HUES6 (cell line): ENCODE measurements around the gene WNT11.
A peak's percentile ranks its signal among the peaks of the same experiment; 100 is the strongest.

Experiments
- H3K27ac ChIP-seq: 2 replicates; pipeline ENCODE4 v1.7.0; 2013; ENCODE audit warnings: low read depth, mild to moderate bottlenecking, low read length, inconsistent platforms
- H3K27me3 ChIP-seq: 2 replicates; pipeline ENCODE4 v1.6.1; 2013; ENCODE audit warnings: low read length; ENCODE audit not compliant: control insufficient read depth, insufficient read depth
- H3K36me3 ChIP-seq: 2 replicates; pipeline ENCODE4 v1.6.1; 2013; ENCODE audit warnings: low read length; ENCODE audit not compliant: control insufficient read depth, insufficient read depth
- H3K4me1 ChIP-seq: 2 replicates; pipeline ENCODE4 v1.6.1; 2013; ENCODE audit warnings: low read length; ENCODE audit not compliant: control insufficient read depth, insufficient read depth
- H3K4me3 ChIP-seq: 2 replicates; pipeline ENCODE4 v1.5.1; 2013; ENCODE audit warnings: low read depth, low read length
- H3K9ac ChIP-seq: one replicate; pipeline ENCODE4 v1.6.1; 2013; ENCODE audit warnings: mild to moderate bottlenecking, low read length
- H3K9me3 ChIP-seq: 2 replicates; pipeline ENCODE4 v1.6.1; 2013; ENCODE audit warnings: low read depth, low read length; ENCODE audit not compliant: control insufficient read depth, insufficient read depth

The WNT11 gene

DNA sequence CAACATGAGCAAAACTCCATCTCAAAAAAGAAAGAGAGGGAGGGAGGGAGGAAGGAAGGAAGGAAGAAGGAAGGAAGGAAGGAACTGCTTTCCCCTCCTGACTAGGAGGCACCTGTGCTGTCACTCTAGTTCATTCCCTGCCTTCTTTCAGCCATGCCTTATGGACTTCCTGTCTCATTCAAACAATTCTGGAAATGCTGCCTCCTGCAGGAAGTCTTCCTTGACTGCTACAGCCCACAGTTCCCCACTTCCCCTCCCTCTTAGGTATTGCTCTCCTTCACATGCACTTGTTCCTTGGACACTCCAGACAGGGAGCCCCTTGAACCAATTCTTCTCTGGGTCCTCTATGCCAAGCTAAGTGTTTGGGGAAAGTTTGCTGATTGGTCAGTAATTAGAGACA, 31.6 kb upstream of the WNT11 start:
- Histone ChIP-seq H3K36me3 (no peaks in the 10 kb centered on the region), H3K9me3 (no peaks in the 10 kb centered on the region), H3K27me3 (peaks cover 14% of the 10 kb centered on the region; the same call in 1 of the 2 replicates), H3K27ac (no peak overlapping the region), H3K9ac (no peak overlapping the region), H3K4me3 (no peak overlapping the region), H3K4me1 (peaks cover 13% of the 10 kb centered on the region)

DNA sequence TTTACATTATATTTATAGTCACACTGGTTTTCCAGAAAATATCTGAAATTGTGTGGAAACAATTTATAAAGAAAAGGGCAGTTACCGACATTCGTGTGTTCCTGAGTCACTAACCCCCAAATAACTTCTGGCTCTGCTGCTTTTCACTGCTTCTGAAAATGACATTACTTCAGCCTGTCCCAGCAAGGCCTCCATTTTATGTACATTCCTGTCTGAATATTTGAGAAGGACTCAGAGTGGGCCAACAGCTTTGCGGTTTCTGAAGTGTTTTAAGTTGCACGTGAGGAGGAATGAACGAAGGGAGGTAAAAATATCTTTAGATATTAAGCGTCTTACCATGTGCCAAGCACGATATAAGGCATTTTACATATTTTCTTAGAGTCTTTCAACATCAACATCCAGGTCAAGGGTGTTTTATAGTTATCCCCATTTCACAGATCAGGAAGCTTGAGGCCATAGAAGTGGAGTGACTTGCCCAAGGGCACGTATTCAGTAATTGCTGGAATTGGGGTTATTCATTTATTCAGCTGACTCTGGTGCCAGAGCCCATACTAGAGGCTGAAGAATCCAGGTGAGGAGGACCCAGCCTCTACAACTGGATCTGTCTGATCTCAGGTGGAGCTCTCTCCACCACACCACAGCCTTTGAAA, 30.8 kb upstream of the WNT11 start:
- H3K36me3 ChIP-seq = no peaks in the 10 kb centered on the region
- no peak overlapping the region for H3K27ac ChIP-seq
- no peaks in the 10 kb centered on the region for H3K9me3 ChIP-seq
- peaks cover 11% of the 10 kb centered on the region for H3K4me1 ChIP-seq
- H3K4me3 ChIP-seq = peak overlapping the region; percentile 97
- no peak overlapping the region for H3K9ac ChIP-seq
- peaks cover 6% of the 10 kb centered on the region; the same call in 1 of the 2 replicates for H3K27me3 ChIP-seq

DNA sequence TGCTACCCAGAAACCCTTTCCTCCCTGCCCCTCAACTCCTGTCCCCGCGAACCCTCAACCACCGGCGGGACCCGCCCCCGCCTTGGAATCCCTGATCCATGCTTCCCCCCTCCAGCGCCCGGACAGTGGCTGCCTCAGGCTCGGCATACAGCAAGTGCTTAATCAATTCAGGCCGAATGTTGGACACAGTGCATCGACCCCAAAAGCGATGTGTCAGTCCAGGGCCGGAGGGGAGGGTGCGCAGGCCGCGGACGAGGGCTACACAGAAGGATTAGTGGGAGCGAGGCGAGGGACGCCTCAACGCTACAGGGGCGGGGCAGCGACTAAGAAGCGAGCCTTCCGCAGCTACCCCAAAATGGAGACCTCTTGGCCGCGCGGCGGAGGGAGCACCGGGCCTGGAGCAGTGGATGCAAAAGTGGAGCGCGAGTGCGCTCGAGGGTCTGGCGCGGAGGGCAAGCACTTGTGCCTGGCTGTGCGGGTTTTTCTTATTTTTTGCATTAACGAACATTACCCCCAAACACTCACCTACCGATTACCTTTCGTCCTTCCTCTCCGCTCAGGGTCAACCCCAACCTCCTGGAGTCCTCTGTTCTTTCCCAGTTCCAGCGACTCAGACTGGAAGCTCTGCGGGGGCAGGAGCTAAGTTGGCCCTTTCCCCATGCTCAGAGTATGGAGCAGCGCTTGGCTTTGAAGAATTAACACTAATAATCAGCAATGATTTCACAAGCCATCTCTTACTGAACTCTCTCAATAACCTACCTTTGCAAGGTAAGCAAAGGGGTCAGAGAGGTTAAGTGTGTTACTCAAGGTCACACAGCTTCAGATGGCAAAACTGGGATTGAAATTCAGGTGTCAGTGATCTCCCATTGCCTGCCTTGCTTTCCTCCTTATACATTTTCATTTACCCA, 30.0 kb upstream of the WNT11 start:
- Histone ChIP-seq H3K9ac (peak overlapping the region; percentile 43), H3K27me3 (no peaks in the 10 kb centered on the region; the same call in 1 of the 2 replicates), H3K4me1 (peaks cover 11% of the 10 kb centered on the region), H3K27ac (no peak overlapping the region), H3K4me3 (peak overlapping the region; percentile 97), H3K9me3 (no peaks in the 10 kb centered on the region), H3K36me3 (no peaks in the 10 kb centered on the region)

DNA sequence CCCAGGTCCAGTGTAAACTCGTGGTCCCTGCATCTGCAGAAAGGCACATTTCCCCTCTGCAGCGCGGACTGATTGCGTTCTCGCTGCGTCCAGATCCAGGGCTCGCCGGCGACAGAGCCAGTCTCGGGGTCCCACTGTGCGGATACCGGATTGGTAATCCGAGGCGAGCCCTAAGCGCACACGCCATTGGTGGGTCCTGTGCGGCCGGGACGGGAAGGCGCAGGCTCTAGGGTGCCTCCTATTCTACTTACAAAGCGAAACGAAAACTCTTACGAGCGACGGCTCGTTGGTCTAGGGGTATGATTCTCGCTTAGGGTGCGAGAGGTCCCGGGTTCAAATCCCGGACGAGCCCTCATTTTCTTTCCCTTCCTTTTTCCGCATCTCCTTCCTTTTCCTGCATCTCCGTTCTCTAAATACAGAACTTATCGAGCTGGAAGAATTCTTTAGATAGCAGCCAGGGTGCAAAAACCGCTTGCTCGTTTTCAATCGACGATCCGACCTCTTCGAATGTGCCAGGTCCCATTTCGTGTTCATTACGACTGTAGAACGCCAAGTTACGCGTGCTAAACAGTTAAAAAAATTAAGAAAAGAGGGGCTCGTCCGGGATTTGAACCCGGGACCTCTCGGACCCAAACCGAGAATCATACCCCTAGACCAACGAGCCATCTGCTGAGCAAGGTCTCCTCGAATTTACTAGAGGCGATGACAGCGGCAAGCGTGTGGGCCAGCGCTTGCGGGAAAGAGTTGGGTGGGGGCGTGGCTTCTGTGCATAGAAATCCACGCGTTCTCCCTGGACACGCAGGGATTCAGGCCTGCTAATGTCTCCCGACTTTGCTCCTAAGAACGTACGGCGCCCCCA, 29.2 kb upstream of the WNT11 start:
- Histone ChIP-seq H3K27ac (peak overlapping the region; percentile 28; the same call in 1 of the 2 replicates), H3K4me1 (peaks cover 11% of the 10 kb centered on the region), H3K36me3 (no peaks in the 10 kb centered on the region), H3K27me3 (no peaks in the 10 kb centered on the region; the same call in 1 of the 2 replicates), H3K9ac (peak overlapping the region; percentile 66), H3K9me3 (no peaks in the 10 kb centered on the region), H3K4me3 (peak overlapping the region; percentile 97)

DNA sequence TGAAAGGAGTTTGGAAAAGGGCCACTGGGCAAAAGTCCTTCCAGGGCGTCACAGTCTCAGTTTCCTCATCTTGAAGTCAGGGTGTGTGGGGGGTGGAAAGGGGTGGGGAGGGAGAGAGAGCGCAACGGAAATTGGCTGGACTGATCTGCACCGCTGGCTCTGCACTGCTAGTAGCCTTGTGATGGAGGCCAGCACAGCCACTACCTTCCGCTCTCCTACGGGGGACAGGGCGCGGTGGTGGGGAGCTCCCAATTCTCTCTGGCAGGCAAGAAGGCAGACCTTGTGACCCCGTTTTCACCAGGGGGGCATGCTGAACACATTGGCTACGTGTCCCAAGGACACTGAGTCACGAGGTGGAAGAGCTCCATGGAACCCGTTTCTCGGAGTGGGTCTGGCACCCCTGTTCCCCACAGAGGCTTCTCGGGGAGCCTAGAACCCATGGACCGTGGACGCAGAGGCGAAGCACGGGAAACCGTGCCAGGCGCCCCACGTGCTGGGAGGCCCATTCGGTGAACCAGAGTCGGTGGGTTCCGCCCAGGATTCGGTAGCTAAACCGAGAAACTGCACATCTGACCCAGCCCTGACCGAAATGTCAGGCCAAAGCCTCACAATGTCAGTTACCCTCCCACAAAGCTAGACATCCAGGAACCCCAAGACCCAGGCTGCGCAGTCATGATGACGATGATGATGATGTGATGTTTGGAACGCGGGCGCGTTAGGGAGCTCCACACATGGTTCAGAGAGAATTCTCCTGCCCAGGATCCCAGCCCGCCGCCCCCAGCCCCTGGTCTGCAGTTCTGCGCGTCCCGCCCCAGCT, 28.3 kb upstream of the WNT11 start:
- H3K4me1 ChIP-seq = peaks cover 11% of the 10 kb centered on the region
- H3K27me3 ChIP-seq = no peaks in the 10 kb centered on the region; the same call in 1 of the 2 replicates
- H3K36me3 ChIP-seq = no peaks in the 10 kb centered on the region
- peak overlapping the region; percentile 28; the same call in 1 of the 2 replicates for H3K27ac ChIP-seq
- peak overlapping the region; percentile 97 for H3K4me3 ChIP-seq
- H3K9me3 ChIP-seq = no peaks in the 10 kb centered on the region
- H3K9ac ChIP-seq = peak overlapping the region; percentile 66

DNA sequence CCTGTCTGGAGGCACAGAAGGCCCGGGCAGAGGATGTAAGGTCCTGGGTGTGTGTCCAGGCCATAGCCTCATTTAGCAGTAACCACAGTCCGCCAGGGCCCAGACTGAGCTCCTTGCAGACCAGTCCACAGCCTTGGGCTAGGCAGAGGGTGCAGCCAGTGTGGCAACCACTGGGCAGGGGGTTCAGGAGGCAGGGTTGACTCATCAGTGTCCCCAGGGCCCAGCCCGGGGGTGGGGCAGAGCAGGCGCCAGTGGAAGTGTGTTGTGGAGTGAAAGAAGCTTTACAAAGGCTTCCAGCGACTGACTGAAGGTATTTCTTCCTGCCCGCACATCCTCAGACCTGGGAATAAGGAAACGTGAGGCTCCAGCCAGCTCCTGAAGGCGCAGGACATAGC, 27.7 kb upstream of the WNT11 start:
- H3K9me3 ChIP-seq = no peaks in the 10 kb centered on the region
- H3K27me3 ChIP-seq = no peaks in the 10 kb centered on the region; the same call in 1 of the 2 replicates
- H3K4me1 ChIP-seq = peaks cover 11% of the 10 kb centered on the region
- no peaks in the 10 kb centered on the region for H3K36me3 ChIP-seq
- H3K4me3 ChIP-seq = peak overlapping the region; percentile 97
- no peak overlapping the region for H3K9ac ChIP-seq
- H3K27ac ChIP-seq = no peak overlapping the region

DNA sequence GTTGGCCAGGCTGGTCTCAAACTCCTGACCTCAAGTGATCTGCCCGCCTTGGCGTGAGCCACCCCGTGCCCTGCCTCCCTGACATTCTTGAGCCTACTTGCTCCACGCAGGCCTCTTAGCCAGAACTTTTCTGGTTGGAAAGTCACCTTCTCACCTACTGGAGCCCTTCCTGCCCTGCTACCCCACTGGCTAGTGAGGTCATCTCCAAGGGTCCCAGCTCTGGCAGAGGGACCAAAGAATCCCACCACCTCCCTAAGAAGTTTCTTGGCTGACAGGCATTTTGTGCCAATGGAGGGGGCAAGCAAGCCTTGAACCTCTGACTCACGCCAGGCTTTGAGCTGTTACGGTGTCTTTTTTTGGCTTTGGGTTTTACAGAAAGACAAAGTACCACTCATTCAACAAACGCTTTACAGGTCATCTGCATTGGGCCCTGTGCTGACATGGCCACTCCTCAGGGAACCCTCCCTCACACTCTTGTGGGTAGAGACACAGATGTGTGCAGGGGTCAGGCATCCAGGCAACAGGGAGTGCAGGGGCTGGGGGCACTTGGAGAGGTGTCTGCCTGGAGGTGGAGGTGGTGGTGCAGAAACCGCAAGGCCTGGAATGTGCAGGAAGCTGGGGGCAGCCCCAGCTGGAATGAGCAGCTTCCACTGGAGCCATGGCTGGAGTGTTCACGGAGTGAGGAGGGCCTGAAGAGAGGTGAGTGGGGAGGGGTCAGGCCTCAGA, 27.1 kb upstream of the WNT11 start:
- Histone ChIP-seq H3K9ac (no peak overlapping the region), H3K4me1 (peaks cover 11% of the 10 kb centered on the region), H3K4me3 (no peak overlapping the region)

DNA sequence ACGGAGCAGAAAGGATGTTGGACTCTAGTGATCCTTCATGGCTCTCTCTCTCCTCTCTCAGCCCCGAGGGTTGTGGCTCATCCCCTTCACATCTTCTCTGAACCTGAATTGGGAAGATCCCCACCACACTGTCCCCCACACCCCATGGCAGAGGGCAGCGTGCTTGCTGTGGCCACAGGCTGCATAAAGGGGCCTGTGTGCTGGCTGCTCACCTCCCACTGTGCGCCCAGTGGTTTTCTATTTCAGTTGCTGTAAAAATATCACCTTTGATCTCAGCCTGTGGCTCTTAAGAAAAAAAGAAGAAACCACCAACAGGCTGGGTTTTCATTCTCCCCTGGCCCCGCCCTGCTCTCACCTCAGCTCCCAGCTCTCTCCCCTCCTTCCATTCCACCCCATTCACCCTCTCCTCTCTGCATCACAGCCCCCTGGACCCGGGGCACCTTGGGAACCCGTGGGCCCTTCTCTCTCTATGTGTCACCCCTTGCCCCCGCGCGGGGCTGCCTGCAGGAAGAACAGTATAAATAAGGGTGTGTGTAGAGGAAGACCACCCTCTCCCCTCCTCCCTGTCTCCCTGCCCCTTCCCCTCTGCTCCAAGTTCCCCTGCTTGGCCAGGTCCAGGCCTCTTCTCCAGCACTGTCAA, 25.8 kb upstream of the WNT11 start:
- H3K27ac ChIP-seq = no peak overlapping the region
- H3K27me3 ChIP-seq = no peaks in the 10 kb centered on the region; the same call in 1 of the 2 replicates
- H3K4me3 ChIP-seq = no peak overlapping the region
- H3K4me1 ChIP-seq = peaks cover 11% of the 10 kb centered on the region
- H3K9ac ChIP-seq = no peak overlapping the region
- H3K9me3 ChIP-seq = no peaks in the 10 kb centered on the region
- no peaks in the 10 kb centered on the region for H3K36me3 ChIP-seq

More for the DNA sequence above, 27.1 kb upstream of the WNT11 start:
- H3K27me3 ChIP-seq = no peaks in the 10 kb centered on the region; the same call in 1 of the 2 replicates
- H3K36me3 ChIP-seq = no peaks in the 10 kb centered on the region
- no peaks in the 10 kb centered on the region for H3K9me3 ChIP-seq
- H3K27ac ChIP-seq = no peak overlapping the region

DNA sequence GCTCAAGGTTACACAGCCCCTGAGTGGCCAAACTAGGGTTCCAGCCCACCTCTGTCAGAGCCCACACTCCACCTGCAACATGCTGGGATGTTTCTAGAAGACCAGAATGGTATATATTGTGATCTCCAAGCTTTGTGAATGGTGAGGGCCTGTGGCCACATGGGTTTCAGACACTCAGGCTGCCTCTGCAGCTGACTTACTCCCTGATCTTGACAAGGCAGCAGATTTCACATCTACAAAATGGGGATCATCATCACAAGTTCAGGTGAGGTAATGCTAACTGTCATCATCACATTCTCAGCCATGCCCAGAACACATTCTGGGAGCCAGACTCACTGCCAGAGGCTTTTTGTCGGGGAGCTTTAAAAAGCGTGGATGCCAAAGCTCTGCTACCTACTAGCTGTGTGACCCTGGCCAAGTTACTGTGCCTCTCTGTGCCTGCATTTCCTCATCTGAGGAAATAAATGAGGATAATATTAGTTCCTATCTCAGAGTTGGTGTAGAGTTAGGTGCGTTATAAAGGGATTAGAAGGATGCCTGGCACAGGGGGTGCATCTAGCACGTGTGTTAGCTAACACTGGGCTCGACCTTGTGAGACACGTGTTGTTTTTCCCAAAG, 24.9 kb upstream of the WNT11 start:
- Histone ChIP-seq H3K27me3 (no peaks in the 10 kb centered on the region; the same call in 1 of the 2 replicates), H3K36me3 (no peaks in the 10 kb centered on the region), H3K4me1 (peaks cover 11% of the 10 kb centered on the region), H3K4me3 (no peak overlapping the region), H3K9ac (no peak overlapping the region), H3K9me3 (no peaks in the 10 kb centered on the region), H3K27ac (no peak overlapping the region)
